Right atrium auricular region (tissue), 2 donors: ENCODE data around the gene SPRING1. TPM values are rescaled to one million over a fixed set of nuclear protein-coding genes. Genes with fewer than 3 reads are reported as not detected.

Experiments
- DNase-seq: peaks from one replicate; pipeline ENCODE4 v3.0.0-alpha.2; 2019; ENCODE audit warnings: low spot score
- H3K27ac ChIP-seq, 2 donors: fragments of 200-600 bp; sonication (generic); 1 replicate in 1 of 2; 2 replicates in 1 of 2; pipeline ENCODE4 v1.5.1; 2016 to 2019
- H3K27me3 ChIP-seq, 2 donors: fragments of 200-600 bp; sonication (generic); one replicate each; pipeline versions ENCODE4 v1.5.1 to v1.6.0; 2017 to 2019
- H3K36me3 ChIP-seq: fragments of 200-600 bp; sonication (generic); one replicate; pipeline ENCODE4 v1.5.1; 2016
- H3K4me1 ChIP-seq, 2 donors: fragments of 200-600 bp; sonication (generic); one replicate each; pipeline versions ENCODE4 v1.5.1 to v1.6.0; 2017 to 2019
- H3K4me3 ChIP-seq, 2 donors: fragments of 200-600 bp; sonication (generic); 1 replicate in 1 of 2; 2 replicates in 1 of 2; pipeline ENCODE4 v1.5.1; 2017 to 2019; ENCODE audit warnings: mild to moderate bottlenecking in 1 of 2, moderate library complexity in 1 of 2
- H3K9me3 ChIP-seq, 2 donors: fragments of 200-600 bp; sonication (generic); one replicate each; pipeline ENCODE4 v1.5.1; 2019
- CTCF ChIP-seq, 2 donors: fragments of 200-600 bp; sonication (generic); IDR thresholded peaks; one replicate each; pipeline ENCODE4 v1.5.1; 2019; ENCODE audit warnings: antibody characterized with exemption in 2 of 2
- total RNA-seq, 2 donors: library from RNA; depleted of rRNA; stranded (reverse); fragments of >200 nt; gene quantifications; one replicate each; pipeline ENCODE4 v1.1.0, GENCODE V29; 2016

SPRING1 gene
- total RNA-seq, 2 donors from 2014 or later: 9.4 to 12.0 TPM

- Histone ChIP-seq H3K36me3 (peaks cover 9% of the 10 kb centered on the region), H3K9me3 (no peaks in the 10 kb centered on the region), H3K27ac (no peak overlapping the region), H3K27me3 (no peaks in the 10 kb centered on the region), H3K4me1 (peaks cover 0 to 19% of the 10 kb centered on the region in 2 donors), H3K4me3 (peak overlapping the region in 1 of 2 donors; percentile 93)
- TF ChIP-seq CTCF (IDR thresholded peaks at IDR 0.05): no peak
- DNase-seq: no peak
Observed at GRCh38 chr12:116735951-116736599, 1.8 kb downstream of the SPRING1 start.

- DNase-seq: no peak
- TF ChIP-seq CTCF (IDR thresholded peaks at IDR 0.05): no peak
- no peak overlapping the region for H3K27ac ChIP-seq
- H3K4me1 ChIP-seq: peaks cover 0 to 19% of the 10 kb centered on the region in 2 donors
- peaks cover 9% of the 10 kb centered on the region for H3K36me3 ChIP-seq
- H3K27me3 ChIP-seq: no peaks in the 10 kb centered on the region
- H3K9me3 ChIP-seq: no peaks in the 10 kb centered on the region
- H3K4me3 ChIP-seq: no peak overlapping the region
Observed at GRCh38 chr12:116735084-116735483, 2.8 kb downstream of the SPRING1 start.

- TF ChIP-seq CTCF (IDR thresholded peaks at IDR 0.05): no peak
- no peak for DNase-seq
- no peaks in the 10 kb centered on the region for H3K9me3 ChIP-seq
- peaks cover 9% of the 10 kb centered on the region for H3K36me3 ChIP-seq
- H3K4me3 ChIP-seq: no peak overlapping the region
- no peaks in the 10 kb centered on the region for H3K27me3 ChIP-seq
- H3K4me1 ChIP-seq: peaks cover 0 to 19% of the 10 kb centered on the region in 2 donors
- H3K27ac ChIP-seq: no peak overlapping the region
Observed at GRCh38 chr12:116734156-116734768, 3.6 kb downstream of the SPRING1 start.

- H3K36me3 ChIP-seq: peaks cover 9% of the 10 kb centered on the region
- H3K4me1 ChIP-seq: peaks cover 0 to 21% of the 10 kb centered on the region in 2 donors
- no peak for TF ChIP-seq CTCF (IDR thresholded peaks at IDR 0.05)
- DNase-seq: no peak
- H3K27ac ChIP-seq: no peak overlapping the region
- no peak overlapping the region for H3K4me3 ChIP-seq
- no peaks in the 10 kb centered on the region for H3K9me3 ChIP-seq
- H3K27me3 ChIP-seq: no peaks in the 10 kb centered on the region
Observed at GRCh38 chr12:116731801-116732200, 6.1 kb downstream of the SPRING1 start.

GRCh38 chr12:116727891-116728290 lies 10.0 kb downstream of the SPRING1 start:
- Histone ChIP-seq H3K36me3 (no peaks in the 10 kb centered on the region), H3K27me3 (no peaks in the 10 kb centered on the region), H3K27ac (no peak overlapping the region), H3K4me1 (peaks cover 0 to 16% of the 10 kb centered on the region in 2 donors), H3K9me3 (no peaks in the 10 kb centered on the region), H3K4me3 (no peak overlapping the region)
- TF ChIP-seq CTCF (IDR thresholded peaks at IDR 0.05): no peak
- DNase-seq: no peak
